CD8-positive, alpha-beta memory T cell (primary cell): ENCODE data around the gene MRTFA. TPM values are rescaled to one million over a fixed set of nuclear protein-coding genes. Genes with fewer than 3 reads are reported as not detected.
A peak's percentile ranks its signal among the peaks of the same experiment; 100 is the strongest.

Experiments used
- CTCF ChIA-PET: fragments of 350-600 bp; sonication (Branson Sonifier 250); formaldehyde crosslinking; loops from one replicate; lab custom pipeline; 2021; ENCODE audit warnings: antibody characterized with exemption; lab: Charles Lee
- POLR2A ChIA-PET: fragments of 350-600 bp; sonication (Branson Sonifier 250); formaldehyde crosslinking; loops from one replicate; lab custom pipeline; 2021; ENCODE audit warnings: antibody characterized with exemption; lab: Charles Lee
- DNase-seq, 5 donors: peaks; one replicate each; pipeline versions ENCODE4 v3.0.0 to v3.0.0-alpha.2; 2020 to 2022; ENCODE audit warnings: mixed read lengths in 1 of 5
- H3K27ac ChIP-seq: one replicate; pipeline ENCODE4 v1.7.0; 2013; ENCODE audit warnings: low read depth, mild to moderate bottlenecking, low read length, moderate library complexity
- H3K27me3 ChIP-seq: 2 replicates; pipeline ENCODE4 v1.7.0; 2013; ENCODE audit warnings: low read length, mild to moderate bottlenecking; ENCODE audit not compliant: insufficient read depth, poor library complexity, severe bottlenecking
- H3K36me3 ChIP-seq: 2 replicates; pipeline ENCODE4 v1.7.0; 2013; ENCODE audit warnings: mild to moderate bottlenecking, low read length, moderate library complexity; ENCODE audit not compliant: insufficient read depth
- H3K4me1 ChIP-seq: 2 replicates; pipeline ENCODE4 v1.7.0; 2013; ENCODE audit warnings: mild to moderate bottlenecking, low read length, moderate library complexity; ENCODE audit not compliant: insufficient read depth
- H3K4me3 ChIP-seq: 2 replicates; pipeline ENCODE4 v1.7.0; 2013; ENCODE audit warnings: mild to moderate bottlenecking, low read length
- H3K9me3 ChIP-seq: 2 replicates; pipeline ENCODE4 v1.7.0; 2013; ENCODE audit warnings: mild to moderate bottlenecking, low read length
- H3K27ac Mint-ChIP-seq, 8 donors: one replicate each; pipeline ENCODE4 v1.8.0; 2020 to 2021; ENCODE audit warnings: mixed read lengths in 8 of 8, mild to moderate bottlenecking in 6 of 8, inconsistent platforms in 3 of 8, moderate library complexity in 3 of 8
- H3K27me3 Mint-ChIP-seq, 2 donors: one replicate each; pipeline ENCODE4 v1.8.0; 2020 to 2021; ENCODE audit warnings: mixed read lengths in 2 of 2, mild to moderate bottlenecking in 1 of 2, moderate library complexity in 1 of 2
- H3K36me3 Mint-ChIP-seq, 3 donors: one replicate each; pipeline ENCODE4 v1.8.0; 2020 to 2021; ENCODE audit warnings: mixed read lengths in 3 of 3, inconsistent platforms in 1 of 3, mild to moderate bottlenecking in 1 of 3
- H3K4me1 Mint-ChIP-seq, 3 donors: one replicate each; pipeline ENCODE4 v1.8.0; 2020 to 2021; ENCODE audit warnings: mixed read lengths in 3 of 3, inconsistent platforms in 1 of 3, mild to moderate bottlenecking in 1 of 3
- H3K4me3 Mint-ChIP-seq, 7 donors: one replicate each; pipeline ENCODE4 v1.8.0; 2020 to 2021; ENCODE audit warnings: mixed read lengths in 7 of 7, mild to moderate bottlenecking in 6 of 7, moderate library complexity in 4 of 7, inconsistent platforms in 2 of 7
- H3K9me3 Mint-ChIP-seq, 5 donors: one replicate each; pipeline ENCODE4 v1.8.0; 2020 to 2022; ENCODE audit warnings: mixed read lengths in 5 of 5, mild to moderate bottlenecking in 3 of 5, moderate library complexity in 2 of 5, inconsistent platforms in 1 of 5
- polyA plus RNA-seq: library from polyadenylated mRNA; unstranded; fragments of 300-500 nt; fragmentation: Illumina TruSeq; gene quantifications from one replicate; pipeline ENCODE4 v1.2.3, GENCODE V29; 2021
- total RNA-seq, 2 experiments: library from RNA; stranded (reverse); gene quantifications; one replicate each; pipeline ENCODE4 v1.2.3, GENCODE V29; 2021

The MRTFA gene
- total and polyA plus RNA-seq, 3 experiments from 2014 or later, result 22.9 to 40.5 (median 38.6) TPM

- Mint-ChIP-seq H3K36me3 (peaks cover 0 to 66% (median 8%) of the 10 kb centered on the region in 3 donors), H3K27ac (peak overlapping the region in 2 of 8 donors; percentile 29 to 73), H3K9me3 (no peaks in the 10 kb centered on the region), H3K4me1 (peaks cover 46 to 50% (median 49%) of the 10 kb centered on the region in 3 donors), H3K27me3 (peaks cover 0 to 1% of the 10 kb centered on the region in 2 donors), H3K4me3 (no peak overlapping the region)
- H3K27me3 ChIP-seq, result no peaks in the 10 kb centered on the region
- POLR2A ChIA-PET, result no interaction called here
- no peak overlapping the region for H3K4me3 ChIP-seq
- no peak overlapping the region for H3K27ac ChIP-seq
- no peak for DNase-seq
- peaks cover 44% of the 10 kb centered on the region for H3K4me1 ChIP-seq
- CTCF ChIA-PET, result interaction anchor here (0.5 to 1.5 kb wide), 2 partner anchors 32 to 281 kb away, joined by 3 read pairs; no protein-coding TSS in a partner anchor
- H3K36me3 ChIP-seq, result peaks cover 30% of the 10 kb centered on the region
- H3K9me3 ChIP-seq, result no peaks in the 10 kb centered on the region
Measured at GRCh38 chr22:40404251-40405177, 232.0 kb downstream of the MRTFA start.

DNA sequence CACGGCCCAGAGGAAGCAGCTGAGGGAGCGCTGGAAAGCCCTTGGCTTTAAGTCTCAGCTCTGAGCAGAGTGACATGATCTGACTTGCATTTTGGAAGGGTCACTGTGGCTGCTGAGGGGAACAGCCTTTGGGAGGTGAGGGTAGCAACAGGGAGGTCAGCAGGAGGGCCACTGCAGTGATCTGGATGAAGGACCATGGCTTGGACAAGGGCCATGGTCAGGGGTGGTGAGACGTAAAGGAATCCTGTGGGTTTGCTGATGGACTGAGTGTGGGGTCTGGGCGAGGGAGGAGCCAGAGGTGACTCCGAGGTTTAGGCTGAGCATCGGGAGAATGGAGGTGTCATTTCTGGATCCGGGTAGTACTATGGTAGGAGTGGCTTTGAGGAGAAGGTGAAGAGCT lies 232.9 kb downstream of the MRTFA start:
- Histone ChIP-seq H3K27me3 (no peaks in the 10 kb centered on the region), H3K4me3 (no peak overlapping the region), H3K9me3 (no peaks in the 10 kb centered on the region), H3K4me1 (peaks cover 52% of the 10 kb centered on the region), H3K27ac (no peak overlapping the region), H3K36me3 (peaks cover 30% of the 10 kb centered on the region)
- no peaks in the 10 kb centered on the region for H3K9me3 Mint-ChIP-seq
- peak overlapping the region in 5 of 7 donors; percentile 40 to 74 (median 47) for H3K4me3 Mint-ChIP-seq
- peak overlapping the region in 7 of 8 donors; percentile 33 to 92 (median 73) for H3K27ac Mint-ChIP-seq
- H3K4me1 Mint-ChIP-seq, result peaks cover 50 to 57% (median 57%) of the 10 kb centered on the region in 3 donors
- ChIA-PET CTCF (interaction anchor here (0.5 to 1.5 kb wide), 2 partner anchors 33 to 280 kb away, joined by 3 read pairs; no protein-coding TSS in a partner anchor), POLR2A (no interaction called here)
- peaks cover 0 to 1% of the 10 kb centered on the region in 2 donors for H3K27me3 Mint-ChIP-seq
- H3K36me3 Mint-ChIP-seq, result peaks cover 0 to 58% (median 8%) of the 10 kb centered on the region in 3 donors
- DNase-seq, result no peak

GRCh38 chr22:40403141-40403540 lies 233.4 kb downstream of the MRTFA start:
- Mint-ChIP-seq H3K4me1 (peaks cover 56 to 62% (median 62%) of the 10 kb centered on the region in 3 donors), H3K27ac (peak overlapping the region in 7 of 8 donors; percentile 53 to 92 (median 73)), H3K4me3 (peak overlapping the region in 6 of 7 donors; percentile 35 to 74 (median 42)), H3K36me3 (peaks cover 0 to 54% (median 8%) of the 10 kb centered on the region in 3 donors), H3K27me3 (peaks cover 0 to 1% of the 10 kb centered on the region in 2 donors), H3K9me3 (no peaks in the 10 kb centered on the region)
- no peak overlapping the region for H3K4me3 ChIP-seq
- DNase-seq, result no peak
- H3K27me3 ChIP-seq, result no peaks in the 10 kb centered on the region
- ChIA-PET CTCF (no interaction called here), POLR2A (no interaction called here)
- H3K9me3 ChIP-seq, result no peaks in the 10 kb centered on the region
- H3K27ac ChIP-seq, result no peak overlapping the region
- H3K36me3 ChIP-seq, result peaks cover 30% of the 10 kb centered on the region
- H3K4me1 ChIP-seq, result peaks cover 53% of the 10 kb centered on the region

GRCh38 chr22:40401981-40402406 lies 234.5 kb downstream of the MRTFA start:
- Mint-ChIP-seq H3K36me3 (peaks cover 0 to 43% (median 8%) of the 10 kb centered on the region in 3 donors), H3K9me3 (no peaks in the 10 kb centered on the region), H3K27me3 (peaks cover 0 to 1% of the 10 kb centered on the region in 2 donors), H3K27ac (peak overlapping the region; percentile 73 to 95 (median 89)), H3K4me1 (peaks cover 61 to 70% (median 70%) of the 10 kb centered on the region in 3 donors), H3K4me3 (peak overlapping the region; percentile 55 to 90 (median 82))
- Histone ChIP-seq H3K4me1 (peaks cover 55% of the 10 kb centered on the region), H3K27ac (no peak overlapping the region), H3K4me3 (peak overlapping the region; percentile 42), H3K36me3 (peaks cover 28% of the 10 kb centered on the region), H3K27me3 (no peaks in the 10 kb centered on the region), H3K9me3 (no peaks in the 10 kb centered on the region)
- CTCF ChIA-PET, result interaction anchor here (0.5 kb wide), 1 partner anchor 17 kb away, joined by 4 read pairs; no protein-coding TSS in a partner anchor
- POLR2A ChIA-PET, result interaction anchor here (1.5 kb wide), 1 partner anchor 358 kb away, joined by 5 read pairs; no protein-coding TSS in a partner anchor
- no peak for DNase-seq

- peaks cover 24% of the 10 kb centered on the region for H3K36me3 ChIP-seq
- peak overlapping the region; percentile 42 for H3K4me3 ChIP-seq
- POLR2A ChIA-PET, result interaction anchor here (0.7 to 1.5 kb wide), 2 partner anchors 358 to 468 kb away, joined by 3 to 5 read pairs; no protein-coding TSS in a partner anchor
- Mint-ChIP-seq H3K36me3 (peaks cover 0 to 40% (median 8%) of the 10 kb centered on the region in 3 donors), H3K27ac (peak overlapping the region; percentile 73 to 95 (median 89)), H3K9me3 (no peaks in the 10 kb centered on the region), H3K27me3 (peaks cover 0 to 1% of the 10 kb centered on the region in 2 donors), H3K4me1 (peaks cover 63 to 75% (median 73%) of the 10 kb centered on the region in 3 donors), H3K4me3 (peak overlapping the region; percentile 55 to 90 (median 82))
- peaks cover 59% of the 10 kb centered on the region for H3K4me1 ChIP-seq
- CTCF ChIA-PET, result interaction anchor here (0.5 kb wide), 1 partner anchor 16 kb away, joined by 4 read pairs; no protein-coding TSS in a partner anchor
- H3K9me3 ChIP-seq, result no peaks in the 10 kb centered on the region
- DNase-seq, result peak; percentile 43 to 74 (median 52)
- H3K27me3 ChIP-seq, result no peaks in the 10 kb centered on the region
- H3K27ac ChIP-seq, result no peak overlapping the region
Measured at GRCh38 chr22:40401532-40401931, 235.0 kb downstream of the MRTFA start.

- Histone ChIP-seq H3K27me3 (no peaks in the 10 kb centered on the region), H3K27ac (no peak overlapping the region), H3K36me3 (peaks cover 13% of the 10 kb centered on the region), H3K4me1 (peaks cover 71% of the 10 kb centered on the region), H3K4me3 (peak overlapping the region; percentile 10), H3K9me3 (no peaks in the 10 kb centered on the region)
- peaks cover 0 to 32% (median 12%) of the 10 kb centered on the region in 3 donors for H3K36me3 Mint-ChIP-seq
- peaks cover 68 to 83% (median 83%) of the 10 kb centered on the region in 3 donors for H3K4me1 Mint-ChIP-seq
- H3K27ac Mint-ChIP-seq, result peak overlapping the region; percentile 73 to 95 (median 85)
- H3K4me3 Mint-ChIP-seq, result peak overlapping the region; percentile 20 to 85 (median 73)
- ChIA-PET CTCF (no interaction called here), POLR2A (interaction anchor here (0.5 kb wide), 1 partner anchor 11 kb away, joined by 7 read pairs; no protein-coding TSS in a partner anchor)
- DNase-seq, result peak in 4 of 5 donors; percentile 35 to 66 (median 58)
- peaks cover 0 to 1% of the 10 kb centered on the region in 2 donors for H3K27me3 Mint-ChIP-seq
- no peaks in the 10 kb centered on the region for H3K9me3 Mint-ChIP-seq
Measured at GRCh38 chr22:40400159-40400558, 236.4 kb downstream of the MRTFA start.

- ChIA-PET CTCF (no interaction called here), POLR2A (no interaction called here)
- H3K4me3 ChIP-seq, result peak overlapping the region; percentile 10
- H3K27me3 ChIP-seq, result no peaks in the 10 kb centered on the region
- H3K4me1 ChIP-seq, result peaks cover 76% of the 10 kb centered on the region
- peaks cover 0 to 1% of the 10 kb centered on the region in 2 donors for H3K27me3 Mint-ChIP-seq
- H3K27ac Mint-ChIP-seq, result peak overlapping the region; percentile 66 to 95 (median 85)
- peaks cover 0 to 27% (median 12%) of the 10 kb centered on the region in 3 donors for H3K36me3 Mint-ChIP-seq
- H3K36me3 ChIP-seq, result peaks cover 10% of the 10 kb centered on the region
- H3K9me3 ChIP-seq, result no peaks in the 10 kb centered on the region
- no peak overlapping the region for H3K27ac ChIP-seq
- peak overlapping the region; percentile 20 to 85 (median 73) for H3K4me3 Mint-ChIP-seq
- peaks cover 70 to 88% (median 86%) of the 10 kb centered on the region in 3 donors for H3K4me1 Mint-ChIP-seq
- DNase-seq, result no peak
- H3K9me3 Mint-ChIP-seq, result no peaks in the 10 kb centered on the region
Measured at GRCh38 chr22:40399621-40400020, 236.9 kb downstream of the MRTFA start.
